ENCODE data around the gene WDR90.
A peak's percentile ranks its signal among the peaks of the same experiment; 100 is the strongest.

The WDR90 gene

GRCh38 chr16:677316-678190 is 28.4 kb downstream of the WDR90 start:
- no peaks in the 10 kb centered on the region for H3K9me3 ChIP-seq
- no peak for TF ChIP-seq CTCF (IDR thresholded peaks at IDR 0.05)
- H3K27me3 ChIP-seq = peaks cover 0 to 8% of the 10 kb centered on the region in 2 donors
- peaks cover 18 to 37% (median 26%) of the 10 kb centered on the region in 3 donors for H3K36me3 ChIP-seq
- H3K4me1 ChIP-seq = peaks cover 0 to 54% (median 38%) of the 10 kb centered on the region in 4 donors
- DNase-seq = no peak
- intact Hi-C loops (cut with DNase I; ENCODE audit: low total_unique reads) = no loop called here
- no peak overlapping the region for H3K27ac ChIP-seq
- no peak overlapping the region for H3K4me3 ChIP-seq

GRCh38 chr16:678209-678857 is 29.2 kb downstream of the WDR90 start:
- Histone ChIP-seq H3K9me3 (no peaks in the 10 kb centered on the region), H3K4me1 (peaks cover 2 to 62% (median 44%) of the 10 kb centered on the region in 4 donors), H3K27ac (no peak overlapping the region), H3K36me3 (peaks cover 18 to 37% (median 23%) of the 10 kb centered on the region in 3 donors), H3K4me3 (no peak overlapping the region), H3K27me3 (peaks cover 0 to 8% of the 10 kb centered on the region in 2 donors)
- intact Hi-C loops (cut with DNase I; ENCODE audit: low total_unique reads) = no loop called here
- TF ChIP-seq CTCF (IDR thresholded peaks at IDR 0.05) = no peak
- no peak for DNase-seq

GRCh38 chr16:678858-679813 is 30.0 kb downstream of the WDR90 start:
- Histone ChIP-seq H3K36me3 (peaks cover 17 to 31% (median 18%) of the 10 kb centered on the region in 3 donors), H3K27me3 (peaks cover 0 to 8% of the 10 kb centered on the region in 2 donors), H3K27ac (peak overlapping the region; percentile 79 to 87), H3K9me3 (no peaks in the 10 kb centered on the region), H3K4me1 (peaks cover 3 to 67% (median 50%) of the 10 kb centered on the region in 4 donors), H3K4me3 (peak overlapping the region; percentile 60 to 81)
- DNase-seq = peak; percentile 59 to 87
- no peak for TF ChIP-seq CTCF (IDR thresholded peaks at IDR 0.05)
- intact Hi-C loops (cut with DNase I; ENCODE audit: low total_unique reads) = no loop called here

- intact Hi-C loops (cut with DNase I; ENCODE audit: low total_unique reads) = no loop called here
- DNase-seq = peak; percentile 80 to 92
- peaks cover 3 to 71% (median 54%) of the 10 kb centered on the region in 4 donors for H3K4me1 ChIP-seq
- peaks cover 17 to 24% (median 18%) of the 10 kb centered on the region in 3 donors for H3K36me3 ChIP-seq
- peak within 1 kb of the TSS; percentile 79 to 87 for H3K27ac ChIP-seq
- no peaks in the 10 kb centered on the region for H3K9me3 ChIP-seq
- peak within 1 kb of the TSS; percentile 60 to 81 for H3K4me3 ChIP-seq
- peaks cover 0 to 8% of the 10 kb centered on the region in 2 donors for H3K27me3 ChIP-seq
- TF ChIP-seq CTCF (IDR thresholded peaks at IDR 0.05) = no peak
Observed at GRCh38 chr16:679814-680624, 30.9 kb downstream of the WDR90 start, which contains the start of gene STUB1. Gene STUB1 (plus strand): TSS chr16:680410. CDS start chr16:680526, 116 bp downstream.
